WTC11 (cell line): Measurements from ENCODE around the gene ABHD1. TPM values are rescaled to one million over a fixed set of nuclear protein-coding genes. Genes with fewer than 3 reads are reported as not detected.
"Not testable (repeated sequence)": the region's sequence is repeated elsewhere in the genome, so short reads cannot be mapped to it uniquely, and the experiment has no call there.

Experiments
- ATAC-seq: fragments of 200-7000 bp; cut with Tn5 transposase; 2 replicates; pipeline ENCODE4 v1.10.0; 2021; ENCODE audit warnings: mild to moderate bottlenecking, moderate library complexity
- CTCF ChIA-PET: fragments of 300-600 bp; sonication (Branson Sonifier 250); formaldehyde crosslinking; loops from one replicate; lab custom pipeline; 2021; ENCODE audit warnings: antibody characterized with exemption; lab: Charles Lee
- POLR2A ChIA-PET: fragments of 350-600 bp; sonication (Branson Sonifier 250); formaldehyde crosslinking; loops from one replicate; lab custom pipeline; 2021; ENCODE audit warnings: antibody characterized with exemption; lab: Charles Lee
- DNase-seq: peaks from one replicate; pipeline ENCODE4 v3.0.0; 2021; ENCODE audit warnings: low spot score
- H3K27ac Mint-ChIP-seq: 2 replicates; pipeline ENCODE4 v1.8.0; 2021; ENCODE audit warnings: mixed read lengths
- H3K27me3 Mint-ChIP-seq: 2 replicates; pipeline ENCODE4 v1.8.0; 2021; ENCODE audit warnings: low read depth, mild to moderate bottlenecking, moderate library complexity, mixed read lengths
- H3K36me3 Mint-ChIP-seq: 2 replicates; pipeline ENCODE4 v1.8.0; 2021; ENCODE audit warnings: mixed read lengths
- H3K4me1 Mint-ChIP-seq: 2 replicates; pipeline ENCODE4 v1.8.0; 2022; ENCODE audit warnings: mixed read lengths
- H3K4me3 Mint-ChIP-seq: 2 replicates; pipeline ENCODE4 v1.8.0; 2021; ENCODE audit warnings: mild to moderate bottlenecking, moderate library complexity, mixed read lengths
- H3K9me3 Mint-ChIP-seq: 2 replicates; pipeline ENCODE4 v1.8.0; 2021; ENCODE audit warnings: mixed read lengths
- ATF1 ChIP-seq: sonication (generic); formaldehyde crosslinking; IDR thresholded peaks from 2 replicates; pipeline ENCODE4 v1.8.1; 2023; ENCODE audit warnings: mild to moderate bottlenecking, moderate library complexity, missing genetic modification reagents
- CREM ChIP-seq: sonication (generic); formaldehyde crosslinking; IDR thresholded peaks from 2 replicates; pipeline ENCODE4 v1.8.1; 2022; ENCODE audit warnings: mild to moderate bottlenecking, missing genetic modification reagents, moderate library complexity
- E2F1 ChIP-seq: sonication (generic); formaldehyde crosslinking; IDR thresholded peaks from 2 replicates; pipeline ENCODE4 v1.8.0; 2022; ENCODE audit warnings: mild to moderate bottlenecking, missing genetic modification reagents
- EMX1 ChIP-seq: fragments of 250-450 bp; sonication (Bioruptor Pico); IDR thresholded peaks from 2 replicates; pipeline ENCODE4 v1.8.0; 2021; ENCODE audit warnings: mild to moderate bottlenecking
- ESRRA ChIP-seq: sonication (generic); formaldehyde crosslinking; IDR thresholded peaks from 2 replicates; pipeline ENCODE4 v1.8.1; 2022; ENCODE audit warnings: mild to moderate bottlenecking, missing genetic modification reagents, borderline replicate concordance
- FOXJ3 ChIP-seq: sonication (generic); formaldehyde crosslinking; IDR thresholded peaks from 2 replicates; pipeline ENCODE4 v1.9.0; 2021; ENCODE audit warnings: missing genetic modification reagents, mild to moderate bottlenecking, borderline replicate concordance
- FOXK1 ChIP-seq: sonication (generic); formaldehyde crosslinking; IDR thresholded peaks from 2 replicates; pipeline ENCODE4 v1.8.0; 2022; ENCODE audit warnings: mild to moderate bottlenecking, moderate library complexity, missing genetic modification reagents
- FOXP1 ChIP-seq: sonication (generic); formaldehyde crosslinking; IDR thresholded peaks from 2 replicates; pipeline ENCODE4 v1.8.0; 2022; ENCODE audit warnings: missing genetic modification reagents, mild to moderate bottlenecking, moderate library complexity, borderline replicate concordance
- FOXP4 ChIP-seq: sonication (generic); formaldehyde crosslinking; IDR thresholded peaks from 2 replicates; pipeline ENCODE4 v1.8.0; 2022; ENCODE audit warnings: mild to moderate bottlenecking, missing genetic modification reagents
- IRF1 ChIP-seq: sonication (generic); formaldehyde crosslinking; IDR thresholded peaks from 2 replicates; pipeline ENCODE4 v1.8.0; 2023; ENCODE audit warnings: missing genetic modification reagents
- NR3C1 ChIP-seq: sonication (generic); formaldehyde crosslinking; conservative IDR thresholded peaks from 2 replicates; pipeline ENCODE4 v1.8.1; 2023; ENCODE audit warnings: low read depth, mild to moderate bottlenecking, missing genetic modification reagents
- SMAD3 ChIP-seq: sonication (generic); formaldehyde crosslinking; IDR thresholded peaks from 2 replicates; pipeline ENCODE4 v1.8.0; 2022; ENCODE audit warnings: missing genetic modification reagents, mild to moderate bottlenecking, borderline replicate concordance
- STAT6 ChIP-seq: sonication (generic); formaldehyde crosslinking; conservative IDR thresholded peaks from 2 replicates; pipeline ENCODE4 v1.8.1; 2023; ENCODE audit warnings: mild to moderate bottlenecking, low read depth, missing genetic modification reagents, moderate library complexity
- TCF7 ChIP-seq: sonication (generic); formaldehyde crosslinking; IDR thresholded peaks from 2 replicates; pipeline ENCODE4 v1.8.0; 2022; ENCODE audit warnings: mild to moderate bottlenecking, low read depth, missing genetic modification reagents, moderate library complexity
- TP53 ChIP-seq: sonication (generic); formaldehyde crosslinking; IDR thresholded peaks from 2 replicates; pipeline ENCODE4 v1.8.1; 2023; ENCODE audit warnings: mild to moderate bottlenecking, missing genetic modification reagents
- USF2 ChIP-seq: sonication (generic); formaldehyde crosslinking; IDR thresholded peaks from 2 replicates; pipeline ENCODE4 v1.8.1; 2023; ENCODE audit warnings: mild to moderate bottlenecking, missing genetic modification reagents, moderate library complexity
- ZBTB21 ChIP-seq: sonication (generic); formaldehyde crosslinking; IDR thresholded peaks from 2 replicates; pipeline ENCODE4 v1.8.1; 2023; ENCODE audit warnings: mild to moderate bottlenecking, missing genetic modification reagents, borderline replicate concordance
- ZNF219 ChIP-seq: sonication (generic); formaldehyde crosslinking; IDR thresholded peaks from 2 replicates; pipeline ENCODE4 v1.8.0; 2023; ENCODE audit warnings: missing genetic modification reagents, mild to moderate bottlenecking, borderline replicate concordance
- ZNF423 ChIP-seq: fragments of 250-450 bp; sonication (Bioruptor Pico); IDR thresholded peaks from 2 replicates; pipeline ENCODE4 v2.1.2; 2022; ENCODE audit warnings: mild to moderate bottlenecking, moderate library complexity
- total RNA-seq: library from RNA; stranded (reverse); gene quantifications from 3 replicates; pipeline ENCODE4 v1.2.3, GENCODE V29; 2021

Gene ABHD1
- total RNA-seq, 1 experiment from 2014 or later: 0.31 TPM

GRCh38 chr2:27118525-27119329, 4.9 kb upstream of the ABHD1 start, which contains the start of gene CGREF1 (continued):
- TF ChIP-seq USF2 (peak; percentile 32; the same call in 1 of the 2 replicates), FOXP1 (peak; percentile 76; the same call in 1 of the 2 replicates), FOXK1 (CRISPR knock-in tag) (peak; percentile 67), NR3C1 (CRISPR knock-in tag) (no peak), IRF1 (CRISPR knock-in tag) (no peak), ZNF423 (CRISPR knock-in tag) (no peak), ZBTB21 (CRISPR knock-in tag) (peak; percentile 89), TCF7 (peak; percentile 81; the same call in 1 of the 2 replicates), CREM (CRISPR knock-in tag) (0 out of 2 replicates have a peak, but pooled peaks have one; percentile 50), SMAD3 (CRISPR knock-in tag) (no peak), ZNF219 (CRISPR knock-in tag) (no peak), TP53 (CRISPR knock-in tag) (peak; percentile 78), ESRRA (CRISPR knock-in tag) (peak; percentile 71; the same call in 1 of the 2 replicates), E2F1 (no peak), ATF1 (no peak), FOXJ3 (no peak), EMX1 (CRISPR knock-in tag) (no peak), FOXP4 (no peak), STAT6 (CRISPR knock-in tag) (peak; percentile 87; the same call in 1 of the 2 replicates)

- TF ChIP-seq ZBTB21 (CRISPR knock-in tag): 0 out of 2 replicates have a peak, but pooled peaks have one; percentile 4
- Mint-ChIP-seq H3K4me1 (peaks cover 16% of the 10 kb centered on the region; the same call in 1 of the 2 replicates), H3K27me3 (peaks cover 70% of the 10 kb centered on the region), H3K4me3 (peak overlapping the region; percentile 73)
- H3K27ac Mint-ChIP-seq, DNase-seq, H3K36me3 Mint-ChIP-seq, ATAC-seq, H3K9me3 Mint-ChIP-seq: not testable (repeated sequence)
- ChIA-PET CTCF (interaction anchor here (1.0 to 2.1 kb wide), 2 partner anchors 14 to 72 kb away, joined by 3 to 11 read pairs; no protein-coding TSS in a partner anchor), POLR2A (interaction anchor here (1.6 kb wide), 1 partner anchor 15 kb away, joined by 5 read pairs; the partner anchor contains the start of gene PREB)
These were observed 4.3 kb upstream of the ABHD1 start for GRCh38 chr2:27119330-27119670.
